GM19328 (cell line): Measurements from ENCODE around the gene HCN4.

Source experiments
- ATAC-seq: cut with Tn5 transposase; IDR thresholded peaks from one replicate; pipeline ENCODE4 v1.9.1; 2021; ENCODE audit warnings: mild to moderate bottlenecking, moderate library complexity; ENCODE audit not compliant: unreplicated experiment

The HCN4 gene

GRCh38 chr15:73328149-73328820 lies 40.5 kb downstream of the HCN4 start:
- no peak for ATAC-seq

GRCh38 chr15:73326157-73326556 lies 42.6 kb downstream of the HCN4 start:
- no peak for ATAC-seq

- ATAC-seq = no peak
These were observed 43.4 kb downstream of the HCN4 start for GRCh38 chr15:73325191-73325861.

- no peak for ATAC-seq
These were observed 44.1 kb downstream of the HCN4 start for GRCh38 chr15:73324496-73325170.

GRCh38 chr15:73323956-73324355 lies 44.8 kb downstream of the HCN4 start:
- ATAC-seq = no peak

- no peak for ATAC-seq
These were observed 45.3 kb downstream of the HCN4 start for GRCh38 chr15:73323374-73323955.

GRCh38 chr15:73322665-73323373 lies 45.9 kb downstream of the HCN4 start:
- ATAC-seq = no peak

- no peak for ATAC-seq
These were observed 47.0 kb downstream of the HCN4 start for GRCh38 chr15:73321496-73322450.

- ATAC-seq = no peak
These were observed 48.1 kb downstream of the HCN4 start for GRCh38 chr15:73320619-73321180.

GRCh38 chr15:73319460-73320245 lies 49.1 kb downstream of the HCN4 start:
- ATAC-seq = no peak

- no peak for ATAC-seq
These were observed 50.1 kb downstream of the HCN4 start for GRCh38 chr15:73318463-73319351.

- no peak for ATAC-seq
These were observed 50.9 kb downstream of the HCN4 start for GRCh38 chr15:73317651-73318462.

GRCh38 chr15:73313861-73314260 lies 54.9 kb downstream of the HCN4 start:
- ATAC-seq = no peak

- ATAC-seq = no peak
These were observed 60.5 kb downstream of the HCN4 start for GRCh38 chr15:73308305-73308704.

GRCh38 chr15:73305331-73306211 lies 63.2 kb downstream of the HCN4 start:
- ATAC-seq = no peak

GRCh38 chr15:73303636-73304035 lies 65.1 kb downstream of the HCN4 start:
- ATAC-seq = no peak
